Lower leg skin (tissue), 3 donors: ENCODE results near the gene GCSAML.

ENCODE experiments used
- CTCF ChIP-seq, 3 donors: fragments of 450-650 bp; IDR thresholded peaks; one replicate each; pipeline ENCODE4 v1.5.1; 2016; ENCODE audit warnings: antibody characterized with exemption in 3 of 3, mild to moderate bottlenecking in 3 of 3, moderate library complexity in 2 of 3
- POLR2A ChIP-seq, 2 donors: fragments of 450-650 bp; IDR thresholded peaks; one replicate each; pipeline ENCODE4 v1.6.1; 2016 to 2017; ENCODE audit warnings: antibody characterized with exemption in 2 of 2, mild to moderate bottlenecking in 1 of 2, moderate library complexity in 1 of 2

- TF ChIP-seq CTCF (IDR thresholded peaks at IDR 0.05) (no peak), POLR2A (IDR thresholded peaks at IDR 0.05) (no peak)
Measured at GRCh38 chr1:247538561-247538960, 10.4 kb upstream of the GCSAML start.
